Activated CD8-positive, alpha-beta memory T cell treated with anti-CD3 and anti-CD28 coated beads, Interleukin-2, amount 50 U/mL, for 24 hours (primary cell): Measurements from ENCODE around the gene AVPR1A.
"Not testable (repeated sequence)": the region's sequence is repeated elsewhere in the genome, so short reads cannot be mapped to it uniquely, and the experiment has no call there.

Source experiments
- DNase-seq: peaks from one replicate; pipeline ENCODE4 v3.0.0-alpha.2; 2020; ENCODE audit errors: extremely low read depth

Gene AVPR1A

GRCh38 chr12:63150713-63151622, at the start of gene AVPR1A:
AVPR1A (minus strand) TSS chr12:63151201; CDS start chr12:63150836, 365 bp downstream.
- DNase-seq, result no peak

GRCh38 chr12:63196168-63196567, 45.2 kb upstream of the AVPR1A start:
- DNase-seq, result no peak

- DNase-seq, result no peak
Measured at GRCh38 chr12:63179224-63179623, 28.2 kb upstream of the AVPR1A start.

- no peak for DNase-seq
Measured at GRCh38 chr12:63170321-63170720, 19.3 kb upstream of the AVPR1A start.

- DNase-seq, result not testable (repeated sequence)
Measured at GRCh38 chr12:63167741-63168140, 16.7 kb upstream of the AVPR1A start.

GRCh38 chr12:63164911-63165310, 13.9 kb upstream of the AVPR1A start:
- DNase-seq, result no peak

GRCh38 chr12:63163541-63163940, 12.5 kb upstream of the AVPR1A start:
- no peak for DNase-seq

- DNase-seq, result no peak
Measured at GRCh38 chr12:63155375-63155774, 4.4 kb upstream of the AVPR1A start.

- DNase-seq, result no peak
Measured at GRCh38 chr12:63154560-63154959, 3.6 kb upstream of the AVPR1A start.

- DNase-seq, result no peak
Measured at GRCh38 chr12:63152321-63152700, 1.3 kb upstream of the AVPR1A start.

- DNase-seq, result no peak
Measured at GRCh38 chr12:63151623-63152320, 771 bp upstream of the AVPR1A start.

GRCh38 chr12:63149909-63150712, 890 bp downstream of the AVPR1A start:
- no peak for DNase-seq

- no peak for DNase-seq
Measured at GRCh38 chr12:63144556-63144955, 6.4 kb downstream of the AVPR1A start.

GRCh38 chr12:63138488-63138887, 12.5 kb downstream of the AVPR1A start:
- DNase-seq, result no peak

- no peak for DNase-seq
Measured at GRCh38 chr12:63133981-63134380, 17.0 kb downstream of the AVPR1A start.

GRCh38 chr12:63132201-63132600, 18.8 kb downstream of the AVPR1A start:
- DNase-seq, result no peak

- DNase-seq, result no peak
Measured at GRCh38 chr12:63129927-63130326, 21.1 kb downstream of the AVPR1A start.

- no peak for DNase-seq
Measured at GRCh38 chr12:63124778-63125177, 26.2 kb downstream of the AVPR1A start.

- no peak for DNase-seq
Measured at GRCh38 chr12:63103494-63104131, 47.4 kb downstream of the AVPR1A start.

- DNase-seq, result no peak
Measured at GRCh38 chr12:63101920-63102319, 49.1 kb downstream of the AVPR1A start.

- no peak for DNase-seq
Measured at GRCh38 chr12:63098851-63099250, 52.1 kb downstream of the AVPR1A start.
